ENCODE data around the gene EPAS1. TPM values are rescaled to one million over a fixed set of nuclear protein-coding genes. Genes with fewer than 3 reads are reported as not detected.

The EPAS1 gene
- total RNA-seq, 1 donor from 2014 or later = 0.47 TPM

- POLR2A ChIA-PET = no interaction called here
- no peak overlapping the region for H3K4me3 Mint-ChIP-seq
- no peak for TF ChIP-seq CTCF (IDR thresholded peaks at IDR 0.05)
- DNase-seq = no peak
- intact Hi-C loops (cut with micrococcal nuclease) = no loop called here
- no peaks in the 10 kb centered on the region for H3K9me3 Mint-ChIP-seq
- H3K27ac Mint-ChIP-seq = no peak overlapping the region
- CTCF ChIA-PET = no interaction called here
- H3K27me3 Mint-ChIP-seq = peaks cover 15% of the 10 kb centered on the region
- ATAC-seq (ENCODE audit: low read depth) = no peak
- no peaks in the 10 kb centered on the region for H3K4me1 Mint-ChIP-seq
- no peaks in the 10 kb centered on the region for H3K36me3 Mint-ChIP-seq (ENCODE audit: low read depth)
These were observed 47.5 kb downstream of the EPAS1 start for GRCh38 chr2:46344706-46345105.

GRCh38 chr2:46345775-46346174 is 48.6 kb downstream of the EPAS1 start:
- no peaks in the 10 kb centered on the region for H3K9me3 Mint-ChIP-seq
- POLR2A ChIA-PET = no interaction called here
- no peak overlapping the region for H3K27ac Mint-ChIP-seq
- DNase-seq (no peak), ATAC-seq (ENCODE audit: low read depth) (no peak)
- no peak for TF ChIP-seq CTCF (IDR thresholded peaks at IDR 0.05)
- intact Hi-C loops (cut with micrococcal nuclease) = no loop called here
- H3K36me3 Mint-ChIP-seq (ENCODE audit: low read depth) = no peaks in the 10 kb centered on the region
- H3K4me3 Mint-ChIP-seq = no peak overlapping the region
- H3K4me1 Mint-ChIP-seq = no peaks in the 10 kb centered on the region
- peaks cover 18% of the 10 kb centered on the region for H3K27me3 Mint-ChIP-seq
- CTCF ChIA-PET = no interaction called here

GRCh38 chr2:46346719-46347118 is 49.5 kb downstream of the EPAS1 start:
- intact Hi-C loops (cut with micrococcal nuclease) = no loop called here
- ATAC-seq (ENCODE audit: low read depth) (no peak), DNase-seq (no peak)
- ChIA-PET POLR2A (no interaction called here), CTCF (no interaction called here)
- Mint-ChIP-seq H3K27ac (no peak overlapping the region), H3K27me3 (peaks cover 20% of the 10 kb centered on the region), H3K4me1 (peaks cover 9% of the 10 kb centered on the region), H3K4me3 (no peak overlapping the region), H3K36me3 (ENCODE audit: low read depth) (no peaks in the 10 kb centered on the region), H3K9me3 (no peaks in the 10 kb centered on the region)
- no peak for TF ChIP-seq CTCF (IDR thresholded peaks at IDR 0.05)

- no peaks in the 10 kb centered on the region for H3K36me3 Mint-ChIP-seq (ENCODE audit: low read depth)
- H3K4me3 Mint-ChIP-seq = no peak overlapping the region
- POLR2A ChIA-PET = no interaction called here
- peaks cover 16% of the 10 kb centered on the region for H3K27me3 Mint-ChIP-seq
- no peak for TF ChIP-seq CTCF (IDR thresholded peaks at IDR 0.05)
- ATAC-seq (ENCODE audit: low read depth) = no peak
- DNase-seq = no peak
- peaks cover 15% of the 10 kb centered on the region for H3K4me1 Mint-ChIP-seq
- no peaks in the 10 kb centered on the region for H3K9me3 Mint-ChIP-seq
- intact Hi-C loops (cut with micrococcal nuclease) = no loop called here
- no peak overlapping the region for H3K27ac Mint-ChIP-seq
- CTCF ChIA-PET = no interaction called here
These were observed 50.6 kb downstream of the EPAS1 start for GRCh38 chr2:46347648-46348280.

- H3K9me3 Mint-ChIP-seq = no peaks in the 10 kb centered on the region
- TF ChIP-seq CTCF (IDR thresholded peaks at IDR 0.05) = no peak
- CTCF ChIA-PET = no interaction called here
- peaks cover 16% of the 10 kb centered on the region for H3K27me3 Mint-ChIP-seq
- ATAC-seq (ENCODE audit: low read depth) = no peak
- no peak overlapping the region for H3K27ac Mint-ChIP-seq
- POLR2A ChIA-PET = no interaction called here
- no peak for DNase-seq
- peaks cover 17% of the 10 kb centered on the region for H3K4me1 Mint-ChIP-seq
- intact Hi-C loops (cut with micrococcal nuclease) = no loop called here
- H3K36me3 Mint-ChIP-seq (ENCODE audit: low read depth) = no peaks in the 10 kb centered on the region
- H3K4me3 Mint-ChIP-seq = no peak overlapping the region
These were observed 51.9 kb downstream of the EPAS1 start for GRCh38 chr2:46349115-46349547.

All from activated B cell treated with CpG ODN at 0.5 μM for 24 hours (primary cell).